ENCODE results near the gene SCAF8.
"Not testable (repeated sequence)": the region's sequence is repeated elsewhere in the genome, so short reads cannot be mapped to it uniquely, and the experiment has no call there.

SCAF8 gene

GRCh38 chr6:154783229-154783628 lies 50.0 kb downstream of the SCAF8 start:
- no peak for TF ChIP-seq GATA1 (IDR thresholded peaks at IDR 0.05; ENCODE audit: low read depth, low read length)
- no peak for TF ChIP-seq POLR2A (IDR thresholded peaks at IDR 0.05; ENCODE audit: low read length)
- DNase-seq = no peak

GRCh38 chr6:154785075-154785474 lies 51.9 kb downstream of the SCAF8 start:
- DNase-seq = no peak
- TF ChIP-seq GATA1 (IDR thresholded peaks at IDR 0.05; ENCODE audit: low read depth, low read length) = no peak
- TF ChIP-seq POLR2A (IDR thresholded peaks at IDR 0.05; ENCODE audit: low read length) = no peak

- TF ChIP-seq GATA1 (IDR thresholded peaks at IDR 0.05; ENCODE audit: low read depth, low read length) = no peak
- TF ChIP-seq POLR2A (IDR thresholded peaks at IDR 0.05; ENCODE audit: low read length) = no peak
- peak; percentile 51 to 72 for DNase-seq
Observed at GRCh38 chr6:154786144-154786868, 53.1 kb downstream of the SCAF8 start.

- DNase-seq = no peak
- TF ChIP-seq GATA1 (IDR thresholded peaks at IDR 0.05; ENCODE audit: low read depth, low read length) = no peak
- no peak for TF ChIP-seq POLR2A (IDR thresholded peaks at IDR 0.05; ENCODE audit: low read length)
Observed at GRCh38 chr6:154791556-154792317, 58.5 kb downstream of the SCAF8 start.

GRCh38 chr6:154792325-154792724 lies 59.1 kb downstream of the SCAF8 start:
- TF ChIP-seq GATA1 (IDR thresholded peaks at IDR 0.05; ENCODE audit: low read depth, low read length) = no peak
- no peak for TF ChIP-seq POLR2A (IDR thresholded peaks at IDR 0.05; ENCODE audit: low read length)
- no peak for DNase-seq

GRCh38 chr6:154792761-154793160 lies 59.5 kb downstream of the SCAF8 start:
- no peak for DNase-seq
- TF ChIP-seq POLR2A (IDR thresholded peaks at IDR 0.05; ENCODE audit: low read length) = no peak
- TF ChIP-seq GATA1 (IDR thresholded peaks at IDR 0.05; ENCODE audit: low read depth, low read length) = no peak

GRCh38 chr6:154796484-154796883 lies 63.3 kb downstream of the SCAF8 start:
- TF ChIP-seq POLR2A (IDR thresholded peaks at IDR 0.05; ENCODE audit: low read length) = no peak
- TF ChIP-seq GATA1 (IDR thresholded peaks at IDR 0.05; ENCODE audit: low read depth, low read length) = no peak
- DNase-seq = no peak

GRCh38 chr6:154797857-154798256 lies 64.6 kb downstream of the SCAF8 start:
- DNase-seq = no peak

GRCh38 chr6:154800338-154800737 lies 67.1 kb downstream of the SCAF8 start:
- DNase-seq = no peak
- TF ChIP-seq GATA1 (IDR thresholded peaks at IDR 0.05; ENCODE audit: low read depth, low read length) (no peak), POLR2A (IDR thresholded peaks at IDR 0.05; ENCODE audit: low read length) (no peak)

More at GRCh38 chr6:154797857-154798256, 64.6 kb downstream of the SCAF8 start:
- no peak for TF ChIP-seq POLR2A (IDR thresholded peaks at IDR 0.05; ENCODE audit: low read length)
- TF ChIP-seq GATA1 (IDR thresholded peaks at IDR 0.05; ENCODE audit: low read depth, low read length) = no peak

- TF ChIP-seq GATA1 (IDR thresholded peaks at IDR 0.05; ENCODE audit: low read depth, low read length) = no peak
- no peak for TF ChIP-seq POLR2A (IDR thresholded peaks at IDR 0.05; ENCODE audit: low read length)
- peak; percentile 74 to 75 for DNase-seq
Observed at GRCh38 chr6:154805288-154805911, 72.2 kb downstream of the SCAF8 start.

- no peak for TF ChIP-seq GATA1 (IDR thresholded peaks at IDR 0.05; ENCODE audit: low read depth, low read length)
- TF ChIP-seq POLR2A (IDR thresholded peaks at IDR 0.05; ENCODE audit: low read length) = no peak
- no peak for DNase-seq
Observed at GRCh38 chr6:154806804-154807203, 73.6 kb downstream of the SCAF8 start.

GRCh38 chr6:154811663-154812062 lies 78.4 kb downstream of the SCAF8 start:
- not testable (repeated sequence) for DNase-seq

- TF ChIP-seq POLR2A (IDR thresholded peaks at IDR 0.05; ENCODE audit: low read length) = no peak
- no peak for TF ChIP-seq GATA1 (IDR thresholded peaks at IDR 0.05; ENCODE audit: low read depth, low read length)
- no peak for DNase-seq
Observed at GRCh38 chr6:154814063-154814462, 80.8 kb downstream of the SCAF8 start.

Measured in erythroblast (primary cell).